ENCODE results near the gene UBA3.

GRCh38 chr3:69097407-69098086, 17.4 kb upstream of the UBA3 start:
- no peak for TF ChIP-seq CTCF (IDR thresholded peaks at IDR 0.05; ENCODE audit: low read length)
- TF ChIP-seq EZH2 (IDR thresholded peaks at IDR 0.05; ENCODE audit: borderline replicate concordance, low read length): no peak

Measured in OCI-LY1 (cell line).